HL-60 (cell line): Measurements from ENCODE around the gene H2BK1.

Experiments
- CTCF ChIP-seq: IDR thresholded peaks from one replicate; pipeline ENCODE4 v1.5.1; 2011; ENCODE audit warnings: low read length, control low read depth, inconsistent platforms; ENCODE audit not compliant: insufficient read depth
- GABPA ChIP-seq: IDR thresholded peaks from 2 replicates; pipeline ENCODE4 v1.6.1; 2012; ENCODE audit warnings: low read depth
- POLR2AphosphoS5 ChIP-seq: IDR thresholded peaks from 2 replicates; pipeline ENCODE4 v1.6.1; 2012; ENCODE audit warnings: low read depth
- REST ChIP-seq: IDR thresholded peaks from 2 replicates; pipeline ENCODE4 v1.6.1; 2012; ENCODE audit warnings: low read depth; ENCODE audit not compliant: insufficient replicate concordance
- SPI1 ChIP-seq: IDR thresholded peaks from 2 replicates; pipeline ENCODE4 v1.6.1; 2012; ENCODE audit warnings: low read depth, mild to moderate bottlenecking, borderline replicate concordance

GRCh38 chr7:151175047-151175792, 35.1 kb downstream of the H2BK1 start:
- TF ChIP-seq POLR2AphosphoS5, result no peak
- TF ChIP-seq CTCF, result no peak
- TF ChIP-seq REST, result no peak
- TF ChIP-seq GABPA, result no peak
- TF ChIP-seq SPI1, result no peak
